Thoracic aorta (tissue), 2 donors: ENCODE results near the gene SHH. TPM values are rescaled to one million over a fixed set of nuclear protein-coding genes. Genes with fewer than 3 reads are reported as not detected.

Experiments
- ATAC-seq: fragments of 150-250 bp; one replicate; pipeline ENCODE4 v1.8.0; 2017; ENCODE audit warnings: low read depth; ENCODE audit not compliant: insufficient number of reproducible peaks, low FRiP score
- DNase-seq: peaks from one replicate; pipeline ENCODE4 v3.0.0-alpha.2; 2020; ENCODE audit warnings: low spot score
- H3K27ac ChIP-seq, 2 donors: fragments of 200-600 bp; sonication (generic); 1 replicate in 1 of 2; 2 replicates in 1 of 2; pipeline ENCODE4 v1.5.1; 2016; ENCODE audit warnings: mild to moderate bottlenecking in 2 of 2, moderate library complexity in 2 of 2
- H3K27me3 ChIP-seq: fragments of 200-600 bp; sonication (generic); replicated peaks from 2 replicates; pipeline ENCODE4 v1.6.0; 2016; ENCODE audit warnings: mild to moderate bottlenecking; ENCODE audit not compliant: insufficient read depth
- H3K36me3 ChIP-seq: fragments of 200-600 bp; sonication (generic); one replicate; pipeline ENCODE4 v1.5.1; 2016
- H3K4me1 ChIP-seq, 2 donors: fragments of 200-600 bp; sonication (generic); 1 replicate in 1 of 2; 2 replicates in 1 of 2; pipeline versions ENCODE4 v1.5.1 to v1.6.0; 2016; ENCODE audit warnings: low read depth in 2 of 2, mild to moderate bottlenecking in 1 of 2; ENCODE audit not compliant: control insufficient read depth in 1 of 2
- H3K4me3 ChIP-seq: fragments of 200-600 bp; sonication (generic); 2 replicates; pipeline ENCODE4 v1.5.1; 2016; ENCODE audit warnings: mild to moderate bottlenecking
- H3K9me3 ChIP-seq: fragments of 200-600 bp; sonication (generic); 2 replicates; pipeline ENCODE4 v1.5.1; 2016
- total RNA-seq, 2 donors: library from RNA; depleted of rRNA; stranded (reverse); fragments of >200 nt; gene quantifications; one replicate each; pipeline versions ENCODE4 v1.1.0 to v1.2.3, GENCODE V29; 2016
- TF ChIP-seq, protein P1 (sequence below): fragments of 200-600 bp; sonication (generic); IDR thresholded peaks from one replicate; pipeline ENCODE4 v1.5.1; 2019; ENCODE audit warnings: antibody characterized with exemption

SHH gene
- total RNA-seq, 2 donors from 2014 or later: 0.28 TPM; not detected in 1

DNA sequence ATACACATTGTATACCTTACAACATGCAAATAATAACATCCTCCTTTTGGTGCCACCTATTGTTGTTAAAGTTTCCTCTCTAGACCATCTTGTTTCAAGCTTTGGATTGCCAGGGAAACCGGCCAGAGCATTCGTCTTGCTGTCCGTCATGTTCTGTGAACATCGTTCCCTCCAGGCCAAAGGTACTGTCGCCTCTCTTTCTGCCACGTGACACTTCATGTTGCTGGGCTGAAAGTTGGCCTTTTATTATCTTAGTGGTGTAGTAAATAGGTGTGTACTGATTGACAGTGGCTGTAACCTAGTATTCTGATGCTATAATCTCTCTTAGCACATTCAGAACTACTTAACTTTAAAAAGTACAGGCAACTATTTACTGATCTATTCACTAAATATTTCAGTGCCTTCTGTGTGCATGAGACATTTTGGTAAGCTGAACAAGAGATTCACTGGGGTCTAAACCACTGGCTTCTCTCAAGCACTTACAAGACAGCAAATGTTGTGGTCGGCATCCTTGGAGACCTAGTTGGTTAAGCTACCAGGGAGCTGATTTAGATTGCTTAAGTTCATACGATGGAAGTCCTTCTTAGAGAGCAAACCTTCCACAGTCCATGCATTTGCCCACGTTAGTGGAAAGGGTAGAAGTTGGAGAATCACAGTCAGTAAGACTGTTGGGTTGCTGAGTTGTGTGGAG lies 52.4 kb downstream of the SHH start:
- ATAC-seq (no peak), DNase-seq (no peak)
- TF ChIP-seq, protein P1, sequence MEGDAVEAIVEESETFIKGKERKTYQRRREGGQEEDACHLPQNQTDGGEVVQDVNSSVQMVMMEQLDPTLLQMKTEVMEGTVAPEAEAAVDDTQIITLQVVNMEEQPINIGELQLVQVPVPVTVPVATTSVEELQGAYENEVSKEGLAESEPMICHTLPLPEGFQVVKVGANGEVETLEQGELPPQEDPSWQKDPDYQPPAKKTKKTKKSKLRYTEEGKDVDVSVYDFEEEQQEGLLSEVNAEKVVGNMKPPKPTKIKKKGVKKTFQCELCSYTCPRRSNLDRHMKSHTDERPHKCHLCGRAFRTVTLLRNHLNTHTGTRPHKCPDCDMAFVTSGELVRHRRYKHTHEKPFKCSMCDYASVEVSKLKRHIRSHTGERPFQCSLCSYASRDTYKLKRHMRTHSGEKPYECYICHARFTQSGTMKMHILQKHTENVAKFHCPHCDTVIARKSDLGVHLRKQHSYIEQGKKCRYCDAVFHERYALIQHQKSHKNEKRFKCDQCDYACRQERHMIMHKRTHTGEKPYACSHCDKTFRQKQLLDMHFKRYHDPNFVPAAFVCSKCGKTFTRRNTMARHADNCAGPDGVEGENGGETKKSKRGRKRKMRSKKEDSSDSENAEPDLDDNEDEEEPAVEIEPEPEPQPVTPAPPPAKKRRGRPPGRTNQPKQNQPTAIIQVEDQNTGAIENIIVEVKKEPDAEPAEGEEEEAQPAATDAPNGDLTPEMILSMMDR: no peak
- peaks cover 19% of the 10 kb centered on the region for H3K36me3 ChIP-seq
- H3K4me3 ChIP-seq: no peak overlapping the region
- no peak overlapping the region for H3K27ac ChIP-seq
- H3K9me3 ChIP-seq: no peaks in the 10 kb centered on the region
- no peaks in the 10 kb centered on the region for H3K27me3 ChIP-seq
- H3K4me1 ChIP-seq: peaks cover 3 to 8% of the 10 kb centered on the region in 2 donors

DNA sequence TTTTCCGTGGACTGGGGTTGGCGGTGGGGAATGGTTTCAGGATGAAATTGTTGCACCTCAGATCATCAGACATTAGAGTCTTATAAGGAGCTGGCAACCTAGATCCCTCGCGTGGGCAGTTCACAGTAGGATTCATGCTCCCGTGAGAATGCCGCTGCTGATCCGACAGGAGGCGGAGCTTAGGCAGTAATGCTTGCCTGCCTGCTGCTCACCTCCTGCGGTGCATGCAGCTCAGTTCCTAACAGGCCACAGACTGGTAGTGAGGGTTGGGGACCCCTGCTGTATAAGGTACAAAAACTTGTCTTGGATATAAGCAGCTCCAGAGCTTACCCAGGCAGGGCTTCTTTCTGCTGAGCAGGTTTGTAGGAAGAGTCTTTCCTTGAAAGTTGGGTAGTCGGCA lies 53.9 kb downstream of the SHH start:
- no peaks in the 10 kb centered on the region for H3K27me3 ChIP-seq
- H3K9me3 ChIP-seq: no peaks in the 10 kb centered on the region
- DNase-seq (no peak), ATAC-seq (no peak)
- peaks cover 7 to 23% of the 10 kb centered on the region in 2 donors for H3K4me1 ChIP-seq
- H3K4me3 ChIP-seq: no peak overlapping the region
- peaks cover 5% of the 10 kb centered on the region for H3K36me3 ChIP-seq
- H3K27ac ChIP-seq: no peak overlapping the region
- TF ChIP-seq, protein P1: no peak

DNA sequence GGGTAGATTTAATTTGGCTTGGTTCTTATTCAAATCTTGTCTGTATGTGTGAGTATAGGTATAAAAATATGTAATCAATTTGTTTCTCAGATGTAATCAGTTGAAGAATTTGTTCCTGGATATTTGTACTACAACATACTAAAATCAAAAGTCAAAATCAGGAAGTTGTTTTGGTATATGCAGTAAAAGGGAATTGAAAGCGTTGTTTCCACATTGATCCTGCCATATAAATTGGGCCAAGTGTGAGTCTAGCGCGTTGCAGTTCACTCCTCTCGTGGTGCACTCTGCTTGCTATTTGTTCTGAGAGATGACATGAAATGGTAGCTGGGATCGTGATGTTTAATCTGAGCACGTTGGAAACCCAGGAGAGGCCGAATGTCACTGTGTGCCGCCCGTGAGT lies 55.9 kb downstream of the SHH start:
- TF ChIP-seq, protein P1: no peak
- H3K27ac ChIP-seq: no peak overlapping the region
- peaks cover 14 to 25% of the 10 kb centered on the region in 2 donors for H3K4me1 ChIP-seq
- ATAC-seq: no peak
- no peaks in the 10 kb centered on the region for H3K9me3 ChIP-seq
- H3K27me3 ChIP-seq: no peaks in the 10 kb centered on the region
- DNase-seq: no peak
- no peak overlapping the region for H3K4me3 ChIP-seq
- peaks cover 5% of the 10 kb centered on the region for H3K36me3 ChIP-seq

- Histone ChIP-seq H3K36me3 (peaks cover 3% of the 10 kb centered on the region), H3K4me3 (no peak overlapping the region), H3K4me1 (peaks cover 14 to 25% of the 10 kb centered on the region in 2 donors), H3K27me3 (no peaks in the 10 kb centered on the region), H3K27ac (no peak overlapping the region), H3K9me3 (no peaks in the 10 kb centered on the region)
- TF ChIP-seq, protein P1: no peak
- no peak for ATAC-seq
- DNase-seq: no peak
These were observed 57.2 kb downstream of the SHH start for GRCh38 chr7:155755026-155755425.

DNA sequence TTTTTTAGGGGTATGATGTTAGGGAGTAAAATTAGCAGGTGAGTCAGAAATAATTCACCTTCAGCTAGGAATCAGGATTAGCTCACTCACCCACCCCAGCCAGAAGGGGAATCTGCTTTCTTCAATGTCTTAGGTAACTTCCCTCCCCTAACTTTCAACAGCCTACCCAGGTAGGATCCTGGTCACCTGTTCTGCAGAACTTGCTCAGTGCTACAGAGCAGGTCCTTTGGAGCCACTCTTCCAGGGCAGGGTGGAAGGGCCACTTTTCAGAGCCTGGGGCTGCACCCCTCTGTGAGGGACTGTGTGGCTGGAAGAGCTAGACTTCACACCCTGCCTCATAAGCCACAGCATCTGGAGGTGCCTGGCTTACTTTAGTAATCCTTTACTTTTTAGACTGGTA lies 58.1 kb downstream of the SHH start:
- ATAC-seq: no peak
- no peak overlapping the region for H3K4me3 ChIP-seq
- no peak overlapping the region for H3K27ac ChIP-seq
- H3K4me1 ChIP-seq: peaks cover 14 to 32% of the 10 kb centered on the region in 2 donors
- H3K9me3 ChIP-seq: no peaks in the 10 kb centered on the region
- TF ChIP-seq, protein P1: no peak
- H3K36me3 ChIP-seq: no peaks in the 10 kb centered on the region
- H3K27me3 ChIP-seq: no peaks in the 10 kb centered on the region
- DNase-seq: no peak
